Muscle layer of duodenum (tissue), 2 donors: ENCODE results near the gene PCSK4.
"Not testable (repeated sequence)": the region's sequence is repeated elsewhere in the genome, so short reads cannot be mapped to it uniquely, and the experiment has no call there.

Source experiments
- H3K27ac ChIP-seq: one replicate; pipeline ENCODE4 v1.7.0; 2013; ENCODE audit warnings: mild to moderate bottlenecking, low read length
- H3K27me3 ChIP-seq: one replicate; pipeline ENCODE4 v1.7.0; 2013; ENCODE audit warnings: low read depth, mild to moderate bottlenecking, control low read depth, low read length
- H3K36me3 ChIP-seq, 2 donors: one replicate each; pipeline ENCODE4 v1.7.0; 2013; ENCODE audit warnings: low read length in 2 of 2, control low read depth in 1 of 2, mild to moderate bottlenecking in 1 of 2; ENCODE audit not compliant: insufficient read depth in 2 of 2, control insufficient read depth in 1 of 2
- H3K4me1 ChIP-seq, 2 donors: one replicate each; pipeline ENCODE4 v1.7.0; 2013; ENCODE audit warnings: low read length in 2 of 2, mild to moderate bottlenecking in 2 of 2, control low read depth in 1 of 2, moderate library complexity in 1 of 2; ENCODE audit not compliant: insufficient read depth in 2 of 2, control insufficient read depth in 1 of 2
- H3K4me3 ChIP-seq, 2 donors: one replicate each; pipeline ENCODE4 v1.7.0; 2013; ENCODE audit warnings: low read length in 2 of 2, low read depth in 1 of 2, mild to moderate bottlenecking in 1 of 2
- H3K9me3 ChIP-seq, 2 donors: one replicate each; pipeline ENCODE4 v1.7.0; 2013; ENCODE audit warnings: low read length in 2 of 2, control low read depth in 1 of 2, mild to moderate bottlenecking in 1 of 2; ENCODE audit not compliant: control insufficient read depth in 1 of 2
- donor health status: healthy.

PCSK4 gene

GRCh38 chr19:1445932-1446712 lies 44.0 kb downstream of the PCSK4 start:
- H3K27ac ChIP-seq, result no peak overlapping the region
- peaks cover 11 to 12% of the 10 kb centered on the region in 2 donors for H3K36me3 ChIP-seq
- no peaks in the 10 kb centered on the region for H3K9me3 ChIP-seq
- H3K4me3 ChIP-seq, result peak overlapping the region in 1 of 2 donors; percentile 63
- peaks cover 0 to 26% of the 10 kb centered on the region in 2 donors for H3K4me1 ChIP-seq
- peaks cover 39% of the 10 kb centered on the region for H3K27me3 ChIP-seq

- peaks cover 31% of the 10 kb centered on the region for H3K27me3 ChIP-seq
- H3K27ac ChIP-seq, result no peak overlapping the region
- peaks cover 0 to 32% of the 10 kb centered on the region in 2 donors for H3K4me1 ChIP-seq
- H3K36me3 ChIP-seq, result peaks cover 16 to 19% of the 10 kb centered on the region in 2 donors
- H3K4me3 ChIP-seq, result peak overlapping the region; percentile 11 to 63
- H3K9me3 ChIP-seq, result no peaks in the 10 kb centered on the region
Measured at GRCh38 chr19:1445185-1445931, 44.8 kb downstream of the PCSK4 start.

GRCh38 chr19:1441677-1442438 lies 48.3 kb downstream of the PCSK4 start:
- Histone ChIP-seq H3K4me3 (no peak overlapping the region), H3K4me1 (peaks cover 0 to 43% of the 10 kb centered on the region in 2 donors), H3K27me3 (peaks cover 5% of the 10 kb centered on the region), H3K27ac (no peak overlapping the region), H3K36me3 (peaks cover 16 to 30% of the 10 kb centered on the region in 2 donors), H3K9me3 (no peaks in the 10 kb centered on the region)

- H3K4me3 ChIP-seq, result no peak overlapping the region
- H3K4me1 ChIP-seq, result peaks cover 0 to 35% of the 10 kb centered on the region in 2 donors
- no peaks in the 10 kb centered on the region for H3K9me3 ChIP-seq
- peaks cover 16 to 30% of the 10 kb centered on the region in 2 donors for H3K36me3 ChIP-seq
- H3K27me3 ChIP-seq, result no peaks in the 10 kb centered on the region
- H3K27ac ChIP-seq, result no peak overlapping the region
Measured at GRCh38 chr19:1441022-1441426, 49.1 kb downstream of the PCSK4 start.

GRCh38 chr19:1440418-1440801 lies 49.7 kb downstream of the PCSK4 start:
- H3K9me3 ChIP-seq, result no peaks in the 10 kb centered on the region
- no peak overlapping the region for H3K4me3 ChIP-seq
- H3K36me3 ChIP-seq, result peaks cover 20 to 34% of the 10 kb centered on the region in 2 donors
- H3K4me1 ChIP-seq, result peaks cover 0 to 30% of the 10 kb centered on the region in 2 donors
- H3K27me3 ChIP-seq, result no peaks in the 10 kb centered on the region
- no peak overlapping the region for H3K27ac ChIP-seq

GRCh38 chr19:1439525-1440417 lies 50.4 kb downstream of the PCSK4 start:
- H3K9me3 ChIP-seq, H3K27me3 ChIP-seq, H3K27ac ChIP-seq: not testable (repeated sequence)
- Histone ChIP-seq H3K36me3 (peaks cover 23 to 38% of the 10 kb centered on the region in 2 donors), H3K4me1 (peaks cover 0 to 27% of the 10 kb centered on the region in 2 donors), H3K4me3 (peak overlapping the region; percentile 67 to 71)

- peaks cover 0 to 27% of the 10 kb centered on the region in 2 donors for H3K4me1 ChIP-seq
Measured at GRCh38 chr19:1438933-1439354, 51.2 kb downstream of the PCSK4 start.

GRCh38 chr19:1438035-1438932 lies 51.9 kb downstream of the PCSK4 start, which contains the start of gene RPS15:
Gene RPS15 (plus strand): TSS chr19:1438396. CDS start chr19:1438426, 30 bp downstream.
- H3K9me3 ChIP-seq, result no peaks in the 10 kb centered on the region
- peaks cover 26 to 53% of the 10 kb centered on the region in 2 donors for H3K36me3 ChIP-seq
- peaks cover 0 to 27% of the 10 kb centered on the region in 2 donors for H3K4me1 ChIP-seq
- H3K27me3 ChIP-seq, result no peaks in the 10 kb centered on the region
- H3K4me3 ChIP-seq, result peak within 1 kb of the TSS; percentile 67 to 71
- peak within 1 kb of the TSS; percentile 72 for H3K27ac ChIP-seq

More at GRCh38 chr19:1438933-1439354, 51.2 kb downstream of the PCSK4 start:
- Histone ChIP-seq H3K9me3 (no peaks in the 10 kb centered on the region), H3K27me3 (no peaks in the 10 kb centered on the region), H3K27ac (peak overlapping the region; percentile 14), H3K36me3 (peaks cover 23 to 47% of the 10 kb centered on the region in 2 donors), H3K4me3 (peak overlapping the region; percentile 67 to 71)

GRCh38 chr19:1437609-1438008 lies 52.5 kb downstream of the PCSK4 start:
- peak overlapping the region in 1 of 2 donors; percentile 71 for H3K4me3 ChIP-seq
- H3K4me1 ChIP-seq, result peaks cover 0 to 27% of the 10 kb centered on the region in 2 donors
- H3K27ac ChIP-seq, result no peak overlapping the region
- peaks cover 33 to 60% of the 10 kb centered on the region in 2 donors for H3K36me3 ChIP-seq
- no peaks in the 10 kb centered on the region for H3K27me3 ChIP-seq
- H3K9me3 ChIP-seq, result no peaks in the 10 kb centered on the region
